A549 treated with AZD9567 at 1 μM for 4 hours (cell line): ENCODE measurements around the gene CDS1. TPM values are rescaled to one million over a fixed set of nuclear protein-coding genes. Genes with fewer than 3 reads are reported as not detected.

Experiments
- total RNA-seq: library from RNA; stranded (reverse); fragments of 200-300 nt; extraction: Qiagen RNA extraction; gene quantifications from 5 replicates; pipeline ENCODE4 v1.2.3, GENCODE V29; 2022; ENCODE audit not compliant: insufficient read depth

CDS1 gene
- total RNA-seq = 0.57 to 0.85 TPM (median 0.68 TPM) in 5 replicates

DNA sequence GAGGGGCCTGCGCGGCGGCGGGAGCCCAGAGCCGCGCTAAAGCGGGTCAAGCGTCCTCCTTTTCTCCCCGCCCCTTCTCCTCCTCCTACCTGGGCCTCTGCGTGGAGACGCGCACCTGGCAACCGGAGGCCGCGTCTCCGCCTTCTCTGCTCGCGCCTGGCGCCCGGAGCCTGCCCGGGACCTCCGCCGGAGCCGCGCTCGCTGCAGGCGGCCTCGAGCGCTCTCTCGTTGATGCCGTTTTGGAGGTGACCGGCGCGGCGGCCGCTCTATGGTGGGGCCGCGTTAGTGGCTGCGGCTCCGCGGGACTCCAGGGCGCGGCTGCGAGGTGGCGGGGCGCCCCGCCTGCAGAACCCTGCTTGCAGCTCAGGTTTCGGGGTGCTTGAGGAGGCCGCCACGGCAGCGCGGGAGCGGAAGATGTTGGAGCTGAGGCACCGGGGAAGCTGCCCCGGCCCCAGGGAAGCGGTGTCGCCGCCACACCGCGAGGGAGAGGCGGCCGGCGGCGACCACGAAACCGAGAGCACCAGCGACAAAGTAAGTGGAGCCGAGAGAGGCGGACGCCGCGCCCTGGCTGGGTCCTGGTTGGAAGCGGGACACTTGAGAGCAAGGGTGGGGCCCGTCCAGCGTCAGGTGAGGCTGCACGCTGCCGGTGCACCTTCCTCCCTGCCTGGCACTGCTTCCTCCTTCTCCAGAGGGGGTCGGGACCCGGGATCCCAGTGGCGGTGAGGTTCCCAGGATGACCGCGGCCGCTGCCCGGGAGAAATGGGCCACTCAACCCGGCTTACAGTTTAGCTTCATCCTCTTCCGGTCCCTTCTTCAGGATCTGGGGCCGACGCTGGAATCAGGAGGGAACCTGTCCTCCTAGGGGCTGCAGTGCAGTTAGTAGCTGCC lies at the start of gene CDS1:
Gene CDS1 (plus strand): TSS at position 140 of the 888 bp plus-strand sequence. CDS start 275 bp downstream, at position 415.

Other genes starting within 250 kb of the CDS1 start
- 0.24 to 0.44 TPM (median 0.38 TPM) in 4 of 5 replicates, not detected in the other for gene NKX6-1, start 83.8 kb upstream of the CDS1 start, total RNA-seq